HEK293T (cell line): Measurements from ENCODE around the gene MAP4K5.
A peak's percentile ranks its signal among the peaks of the same experiment; 100 is the strongest.

Experiments
- CTCF ChIA-PET: fragments of 350-600 bp; formaldehyde crosslinking; extraction: SDS; loops from one replicate; lab custom pipeline; 2021; ENCODE audit warnings: antibody characterized with exemption, inconsistent platforms; lab: Yijun Ruan, JAX
- POLR2A ChIA-PET: fragments of 350-600 bp; formaldehyde crosslinking; extraction: SDS; loops from one replicate; lab custom pipeline; 2020; ENCODE audit warnings: antibody characterized with exemption, inconsistent platforms; lab: Yijun Ruan, JAX
- DNase-seq: peaks from one replicate; pipeline ENCODE4 v3.0.0; 2012; ENCODE audit warnings: mixed read lengths; ENCODE audit errors: extremely low spot score
- ARNT ChIP-seq: fragments of 450-650 bp; IDR thresholded peaks from 2 replicates; pipeline ENCODE4 v1.6.1; 2017; ENCODE audit warnings: mild to moderate bottlenecking
- BHLHE40 ChIP-seq: fragments of 450-650 bp; IDR thresholded peaks from 2 replicates; pipeline ENCODE4 v1.6.1; 2016; ENCODE audit warnings: mild to moderate bottlenecking, moderate library complexity, borderline replicate concordance
- CTBP1 ChIP-seq: fragments of 450-650 bp; IDR thresholded peaks from 2 replicates; pipeline ENCODE4 v1.6.1; 2016; ENCODE audit warnings: borderline replicate concordance
- ELF4 ChIP-seq: fragments of 450-650 bp; IDR thresholded peaks from 2 replicates; pipeline ENCODE4 v1.6.1; 2017; ENCODE audit warnings: antibody characterized with exemption
- FOXA1 ChIP-seq: fragments of 450-650 bp; IDR thresholded peaks from 2 replicates; pipeline ENCODE4 v1.6.1; 2016; ENCODE audit warnings: mild to moderate bottlenecking
- FOXK2 ChIP-seq: fragments of 450-650 bp; IDR thresholded peaks from 2 replicates; pipeline ENCODE4 v1.6.1; 2016; ENCODE audit warnings: mild to moderate bottlenecking
- FOXM1 ChIP-seq: fragments of 450-650 bp; IDR thresholded peaks from 2 replicates; pipeline ENCODE4 v1.6.1; 2017; ENCODE audit warnings: mild to moderate bottlenecking, borderline replicate concordance
- HDGF ChIP-seq: fragments of 450-650 bp; IDR thresholded peaks from 2 replicates; pipeline ENCODE4 v1.6.1; 2017; ENCODE audit warnings: antibody characterized with exemption, borderline replicate concordance
- L3MBTL2 ChIP-seq: fragments of 450-650 bp; conservative IDR thresholded peaks from 2 replicates; pipeline ENCODE4 v1.6.1; 2016; ENCODE audit warnings: mild to moderate bottlenecking
- LEF1 ChIP-seq: fragments of 450-650 bp; IDR thresholded peaks from 2 replicates; pipeline ENCODE4 v1.6.1; 2017; ENCODE audit warnings: mild to moderate bottlenecking, borderline replicate concordance
- NFRKB ChIP-seq: fragments of 450-650 bp; IDR thresholded peaks from 2 replicates; pipeline ENCODE4 v1.6.1; 2016; ENCODE audit warnings: mild to moderate bottlenecking, moderate library complexity
- PKNOX1 ChIP-seq: fragments of 450-650 bp; IDR thresholded peaks from 2 replicates; pipeline ENCODE4 v1.6.1; 2016
- SP1 ChIP-seq: fragments of 450-650 bp; IDR thresholded peaks from 2 replicates; pipeline ENCODE4 v1.6.1; 2017
- SUZ12 ChIP-seq: fragments of 450-650 bp; IDR thresholded peaks from 2 replicates; pipeline ENCODE4 v1.6.1; 2016; ENCODE audit warnings: mild to moderate bottlenecking
- TARDBP ChIP-seq: fragments of 450-650 bp; IDR thresholded peaks from 2 replicates; pipeline ENCODE4 v1.6.1; 2016
- ZNF384 ChIP-seq: fragments of 450-650 bp; IDR thresholded peaks from 2 replicates; pipeline ENCODE4 v1.6.1; 2016

Gene MAP4K5

GRCh38 chr14:50534997-50535396, 2.6 kb upstream of the MAP4K5 start:
- CTCF ChIA-PET = interaction anchor here (1.1 kb wide), 1 partner anchor 146 kb away, joined by 4 read pairs; no protein-coding TSS in a partner anchor
- no peak for DNase-seq
- TF ChIP-seq FOXA1 (no peak), L3MBTL2 (no peak), CTBP1 (no peak), SUZ12 (no peak), ELF4 (no peak), LEF1 (no peak), ZNF384 (no peak), BHLHE40 (no peak), ARNT (no peak), NFRKB (no peak), HDGF (no peak), FOXM1 (no peak), SP1 (no peak), FOXK2 (no peak), TARDBP (no peak), PKNOX1 (no peak)
- POLR2A ChIA-PET = no interaction called here

GRCh38 chr14:50534416-50534815, 2.0 kb upstream of the MAP4K5 start:
- no peak for DNase-seq
- CTCF ChIA-PET = interaction anchor here (1.1 kb wide), 1 partner anchor 145 kb away, joined by 4 read pairs; no protein-coding TSS in a partner anchor
- TF ChIP-seq L3MBTL2 (no peak), TARDBP (no peak), FOXA1 (no peak), HDGF (no peak), FOXM1 (no peak), FOXK2 (no peak), SUZ12 (no peak), BHLHE40 (no peak), ELF4 (no peak), ARNT (no peak), PKNOX1 (no peak), LEF1 (no peak), CTBP1 (no peak), ZNF384 (no peak), SP1 (no peak), NFRKB (no peak)
- POLR2A ChIA-PET = no interaction called here

DNA sequence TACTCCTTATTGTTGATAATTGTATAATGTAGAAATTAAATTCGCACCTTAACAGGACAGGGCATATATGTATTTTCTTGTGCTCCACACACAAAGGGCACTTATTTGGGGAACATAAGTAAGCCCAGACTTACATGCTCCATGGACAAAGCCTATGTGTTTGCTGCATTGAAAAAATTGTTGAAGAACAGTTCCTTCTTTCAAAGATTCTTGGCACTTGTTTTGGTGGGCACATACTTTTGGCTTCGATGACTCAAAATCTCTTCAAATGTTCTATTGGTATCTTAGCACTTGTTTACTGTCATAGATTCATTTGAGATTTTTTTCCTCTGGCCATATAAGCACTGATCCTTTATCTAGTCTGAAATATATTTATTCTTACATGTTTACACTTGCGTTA, 1.4 kb upstream of the MAP4K5 start:
- no peak for DNase-seq
- CTCF ChIA-PET = no interaction called here
- TF ChIP-seq LEF1 (no peak), FOXA1 (no peak), NFRKB (no peak), PKNOX1 (no peak), FOXM1 (no peak), BHLHE40 (no peak), SP1 (no peak), FOXK2 (no peak), CTBP1 (no peak), TARDBP (no peak), ELF4 (no peak), HDGF (no peak), ARNT (no peak), SUZ12 (no peak), ZNF384 (no peak), L3MBTL2 (no peak)
- POLR2A ChIA-PET = no interaction called here

DNA sequence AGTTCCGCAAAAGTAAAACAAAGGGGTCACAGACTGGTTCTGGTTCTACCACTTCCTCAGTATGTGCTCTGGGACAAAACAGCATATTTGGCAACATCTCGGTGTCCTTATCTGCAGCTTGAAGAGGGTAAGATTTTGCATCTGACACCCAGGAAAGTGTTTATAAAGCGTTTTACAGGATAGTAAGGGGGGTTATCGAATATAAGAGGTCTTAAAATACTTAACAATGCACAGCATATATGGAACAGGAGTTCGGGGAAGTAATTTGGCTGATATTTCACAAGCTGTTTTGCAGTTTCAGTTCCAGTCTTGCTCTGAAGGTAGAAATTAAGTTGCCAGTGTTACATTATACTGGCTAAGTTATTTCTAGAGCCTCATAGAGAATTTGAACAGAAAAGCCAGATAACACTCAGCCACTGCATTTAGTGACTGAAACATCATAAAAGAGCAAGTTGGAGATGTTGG, 904 bp upstream of the MAP4K5 start:
- ChIA-PET POLR2A (no interaction called here), CTCF (no interaction called here)
- DNase-seq = no peak
- TF ChIP-seq FOXA1 (no peak), ELF4 (no peak), ZNF384 (no peak), FOXK2 (no peak), LEF1 (no peak), SUZ12 (no peak), PKNOX1 (no peak), BHLHE40 (no peak), HDGF (no peak), L3MBTL2 (no peak), FOXM1 (no peak), NFRKB (no peak), CTBP1 (no peak), SP1 (no peak), TARDBP (no peak), ARNT (no peak)

GRCh38 chr14:50531595-50532501, 521 bp downstream of the MAP4K5 start:
- TF ChIP-seq LEF1 = peak; percentile 75; the same call in 1 of the 2 replicates
- TF ChIP-seq L3MBTL2 = peak; percentile 74
- TF ChIP-seq PKNOX1 = no peak
- TF ChIP-seq ELF4 = no peak
- TF ChIP-seq NFRKB = no peak
- TF ChIP-seq SP1 = no peak
- TF ChIP-seq ZNF384 = no peak
- TF ChIP-seq SUZ12 = no peak
- no peak for TF ChIP-seq FOXM1
- TF ChIP-seq TARDBP = no peak
- no peak for TF ChIP-seq BHLHE40
- TF ChIP-seq ARNT = no peak
- no peak for TF ChIP-seq CTBP1
- no peak for TF ChIP-seq FOXK2
- TF ChIP-seq HDGF = no peak
- no peak for TF ChIP-seq FOXA1
- CTCF ChIA-PET = interaction anchor here (1.0 to 1.2 kb wide), 2 partner anchors 135 to 199 kb away, joined by 3 to 4 read pairs; partner anchors contain the start of gene CDKL1
- POLR2A ChIA-PET = interaction anchor here (0.7 to 1.2 kb wide), 5 partner anchors 135 to 219 kb away, joined by 3 to 9 read pairs (median 3); partner anchors contain the start of genes CDKL1, DMAC2L and L2HGDH
- peak; percentile 37 for DNase-seq
